Measurements from ENCODE around the gene MMAA.
"Not testable (repeated sequence)": the region's sequence is repeated elsewhere in the genome, so short reads cannot be mapped to it uniquely, and the experiment has no call there.

The MMAA gene

DNA sequence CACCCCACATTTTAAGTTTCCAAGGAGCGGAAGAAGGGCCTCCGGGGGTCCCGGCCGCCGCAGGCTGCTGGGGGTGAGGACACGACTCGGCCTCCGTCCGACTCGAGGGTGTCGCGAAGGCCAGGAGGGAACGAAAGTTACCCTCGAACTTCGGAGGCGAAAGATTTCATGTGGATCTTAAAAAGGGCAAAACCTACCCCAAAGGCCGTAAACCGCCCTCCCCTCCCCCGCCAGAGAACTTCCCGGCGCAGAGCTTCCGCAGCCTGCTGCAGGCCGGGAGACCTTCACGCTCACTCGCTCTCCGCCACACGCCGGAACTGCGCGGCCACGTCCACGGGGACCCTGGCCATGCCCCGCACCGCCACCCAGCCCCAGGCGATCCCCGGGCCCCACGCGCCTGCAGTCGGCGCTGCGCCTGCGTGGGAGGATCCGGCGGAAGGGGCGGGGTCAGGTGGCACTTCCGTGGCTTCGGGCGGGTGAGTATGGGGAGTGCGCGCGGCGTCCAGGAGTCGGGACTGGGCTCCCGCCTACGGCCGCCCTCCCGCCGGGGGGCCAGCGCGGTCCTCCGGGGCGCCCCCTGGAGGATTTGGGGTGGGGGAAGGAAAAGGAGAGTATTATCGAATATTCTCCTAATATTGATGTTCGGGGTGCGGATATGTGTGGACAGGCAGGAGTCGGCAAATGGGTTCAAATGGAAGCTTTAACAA, at the start of gene MMAA:
TSS of gene MMAA (plus strand) at position 454 of the 707 bp plus-strand sequence. CDS start 19,755 bp downstream, outside the sequence.
- in situ Hi-C loops (cut with HindIII; ENCODE audit: low sequenced_read_pairs), result loop anchor here (5.0 to 25.0 kb wide), 2 partner anchors 38 to 382 kb away; no protein-coding TSS in a partner anchor

DNA sequence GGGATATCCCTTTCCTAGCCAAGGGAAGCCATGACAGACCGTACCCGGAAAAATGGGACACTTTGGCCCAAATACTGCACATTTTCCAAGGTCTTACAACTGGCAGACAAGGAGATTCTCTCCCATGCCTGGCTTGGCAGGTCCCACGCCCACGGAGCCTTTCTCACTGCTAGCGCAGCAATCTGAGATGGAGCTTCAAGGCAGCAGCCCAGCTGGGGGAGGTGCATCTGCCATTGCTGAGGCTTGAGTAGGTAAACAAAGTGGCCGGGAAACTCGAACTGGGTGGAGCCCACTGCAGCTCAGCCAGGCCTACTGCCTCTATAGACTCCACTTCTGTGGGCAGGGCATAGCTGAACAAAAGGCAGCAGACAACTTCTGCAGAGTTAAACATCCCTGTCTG, 44.6 kb upstream of the MMAA start:
- in situ Hi-C loops (cut with HindIII; ENCODE audit: low sequenced_read_pairs), result not testable (repeated sequence)

DNA sequence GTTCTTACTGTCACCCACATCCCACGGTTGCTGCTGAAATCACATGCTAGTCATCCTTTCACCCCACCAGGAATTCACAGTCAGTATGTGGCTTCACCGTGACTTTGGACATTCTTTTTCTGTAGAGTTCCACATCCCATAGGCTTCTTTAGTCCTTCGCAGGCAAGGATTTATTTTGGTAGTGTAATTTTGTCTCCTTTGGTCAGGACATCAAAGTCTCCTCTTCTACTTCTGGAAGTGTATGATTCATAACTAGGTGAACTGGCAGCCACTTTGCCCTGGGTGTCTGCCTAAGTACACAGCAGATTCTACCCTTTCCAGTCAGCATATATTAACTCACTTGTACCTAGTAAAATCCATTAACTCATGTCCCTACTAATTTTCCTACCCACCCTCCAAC, 38.3 kb upstream of the MMAA start:
- in situ Hi-C loops (cut with HindIII; ENCODE audit: low sequenced_read_pairs), result no loop called here

- in situ Hi-C loops (cut with HindIII; ENCODE audit: low sequenced_read_pairs), result no loop called here
Observed at GRCh38 chr4:145583191-145584055, 35.8 kb upstream of the MMAA start.

GRCh38 chr4:145587088-145587754, 32.0 kb upstream of the MMAA start:
- in situ Hi-C loops (cut with HindIII; ENCODE audit: low sequenced_read_pairs), result no loop called here

GRCh38 chr4:145589381-145589780, 29.8 kb upstream of the MMAA start:
- in situ Hi-C loops (cut with HindIII; ENCODE audit: low sequenced_read_pairs), result not testable (repeated sequence)

DNA sequence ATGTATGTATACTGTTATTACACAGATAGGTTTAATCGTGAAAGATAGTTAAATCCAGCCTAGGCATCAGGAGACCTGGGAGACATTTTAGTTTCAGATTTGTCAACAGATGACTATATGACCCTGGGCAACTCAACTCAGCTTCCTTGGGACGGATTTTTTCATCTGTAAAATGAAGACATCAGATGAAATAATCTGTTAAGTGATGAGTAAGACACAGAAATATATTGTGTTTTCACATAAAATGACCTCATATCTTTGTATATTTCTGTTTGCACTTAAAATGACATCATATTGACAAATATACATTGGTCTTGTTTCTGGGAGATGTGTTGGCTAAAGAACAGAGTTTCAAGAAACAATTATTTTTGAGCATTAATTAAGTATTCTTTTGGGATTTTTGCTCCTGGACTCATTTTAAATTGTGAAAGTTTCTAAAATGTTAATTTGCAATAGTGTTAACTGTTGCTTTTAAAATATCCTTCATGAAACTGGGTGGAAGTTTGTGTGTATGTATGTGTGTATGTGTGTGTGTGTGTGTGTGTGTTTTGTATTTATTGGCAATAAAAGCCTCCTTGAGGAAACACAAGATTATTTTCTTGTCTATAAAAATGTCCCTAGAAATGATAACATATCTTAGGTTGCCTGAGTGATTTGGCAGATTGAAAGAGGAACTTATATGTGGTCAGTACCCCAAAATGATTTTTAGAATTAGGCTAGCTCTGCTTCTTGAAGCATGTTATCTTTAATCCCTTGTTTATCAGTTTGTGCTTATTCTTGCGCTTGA, 29.1 kb upstream of the MMAA start:
- in situ Hi-C loops (cut with HindIII; ENCODE audit: low sequenced_read_pairs), result no loop called here

- in situ Hi-C loops (cut with HindIII; ENCODE audit: low sequenced_read_pairs), result loop anchor here (25.0 kb wide), 1 partner anchor 365 kb away; no protein-coding TSS in a partner anchor
Observed at GRCh38 chr4:145602129-145602760, 16.9 kb upstream of the MMAA start.

GRCh38 chr4:145605941-145606340, 13.2 kb upstream of the MMAA start:
- in situ Hi-C loops (cut with HindIII; ENCODE audit: low sequenced_read_pairs), result loop anchor here (25.0 kb wide), 1 partner anchor 369 kb away; no protein-coding TSS in a partner anchor

- in situ Hi-C loops (cut with HindIII; ENCODE audit: low sequenced_read_pairs), result loop anchor here (25.0 kb wide), 1 partner anchor 372 kb away; no protein-coding TSS in a partner anchor
Observed at GRCh38 chr4:145609481-145610427, 9.4 kb upstream of the MMAA start.

DNA sequence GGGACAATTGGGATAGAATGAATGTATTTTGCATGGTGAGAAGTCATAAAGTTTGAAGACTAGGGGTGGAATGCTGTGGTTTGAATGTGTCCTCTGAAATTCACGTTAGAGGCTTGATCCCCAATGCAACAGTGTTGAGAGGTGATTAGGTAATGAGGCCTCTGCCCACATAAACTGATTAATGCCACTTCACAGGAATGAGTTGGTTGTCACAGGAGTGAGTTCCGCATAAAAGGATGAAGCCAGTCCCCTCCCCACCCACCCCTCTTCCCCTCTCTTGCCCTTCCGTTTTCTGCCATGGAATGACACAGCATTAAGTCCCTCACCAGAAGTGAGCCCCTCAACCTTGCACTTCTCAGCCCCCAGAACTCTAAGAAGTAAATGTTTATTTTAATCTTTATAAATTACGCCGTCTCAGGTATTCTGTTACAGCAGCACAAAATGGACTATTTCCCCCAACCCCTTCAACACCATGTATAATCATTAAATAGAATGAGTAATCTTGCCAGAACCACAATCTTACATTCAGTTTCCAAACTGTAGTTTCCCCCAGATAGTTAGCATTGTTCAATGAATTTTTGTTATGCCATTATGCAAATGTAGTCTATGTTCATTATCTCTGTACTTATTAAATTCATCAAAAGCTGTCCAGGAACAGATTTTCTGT, 5.5 kb upstream of the MMAA start:
- in situ Hi-C loops (cut with HindIII; ENCODE audit: low sequenced_read_pairs), result loop anchor here (25.0 kb wide), 1 partner anchor 376 kb away; no protein-coding TSS in a partner anchor

- in situ Hi-C loops (cut with HindIII; ENCODE audit: low sequenced_read_pairs), result loop anchor here (25.0 kb wide), 1 partner anchor 377 kb away; no protein-coding TSS in a partner anchor
Observed at GRCh38 chr4:145614233-145614610, 5.0 kb upstream of the MMAA start.

GRCh38 chr4:145618210-145618931, 814 bp upstream of the MMAA start:
- in situ Hi-C loops (cut with HindIII; ENCODE audit: low sequenced_read_pairs), result loop anchor here (5.0 to 25.0 kb wide), 2 partner anchors 39 to 381 kb away; no protein-coding TSS in a partner anchor

DNA sequence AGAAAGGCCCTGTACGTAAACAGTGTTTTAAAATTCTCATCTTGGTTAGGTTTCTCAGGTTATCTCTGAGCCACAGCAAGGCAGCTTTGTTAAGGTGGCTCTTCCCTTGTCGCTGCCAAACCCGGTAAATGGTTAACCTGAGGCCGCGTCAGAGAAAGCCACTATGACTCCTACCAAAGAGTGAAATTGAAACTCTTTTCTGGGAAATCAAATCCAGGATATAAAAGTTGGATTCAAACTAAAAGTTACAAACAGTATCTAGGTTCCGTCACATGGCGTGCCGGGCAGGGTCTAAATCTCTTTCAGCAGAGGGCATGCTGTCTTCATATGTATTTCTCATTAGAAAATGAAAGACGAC, 433 bp downstream of the MMAA start:
- in situ Hi-C loops (cut with HindIII; ENCODE audit: low sequenced_read_pairs), result loop anchor here (5.0 to 25.0 kb wide), 2 partner anchors 38 to 382 kb away; no protein-coding TSS in a partner anchor

DNA sequence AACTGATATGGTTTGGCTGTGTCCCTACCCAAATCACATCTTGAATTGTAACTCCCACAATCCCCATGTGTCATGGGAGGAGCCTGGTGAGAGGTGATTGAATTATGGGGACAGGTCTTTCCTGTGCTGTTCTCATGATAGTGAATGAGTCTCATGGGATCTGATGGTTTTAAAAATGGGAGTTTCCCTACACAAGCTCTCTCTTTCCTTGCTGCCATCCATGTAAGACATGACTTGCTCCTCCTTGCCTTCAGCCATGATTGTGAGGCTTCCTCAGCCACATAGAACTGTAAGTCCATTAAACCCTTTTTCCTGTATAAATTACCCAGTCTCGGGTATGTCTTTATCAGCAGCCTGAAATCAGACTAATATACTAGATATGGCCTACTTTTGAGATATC, 2.9 kb downstream of the MMAA start:
- in situ Hi-C loops (cut with HindIII; ENCODE audit: low sequenced_read_pairs), result loop anchor here (25.0 kb wide), 1 partner anchor 385 kb away; no protein-coding TSS in a partner anchor

DNA sequence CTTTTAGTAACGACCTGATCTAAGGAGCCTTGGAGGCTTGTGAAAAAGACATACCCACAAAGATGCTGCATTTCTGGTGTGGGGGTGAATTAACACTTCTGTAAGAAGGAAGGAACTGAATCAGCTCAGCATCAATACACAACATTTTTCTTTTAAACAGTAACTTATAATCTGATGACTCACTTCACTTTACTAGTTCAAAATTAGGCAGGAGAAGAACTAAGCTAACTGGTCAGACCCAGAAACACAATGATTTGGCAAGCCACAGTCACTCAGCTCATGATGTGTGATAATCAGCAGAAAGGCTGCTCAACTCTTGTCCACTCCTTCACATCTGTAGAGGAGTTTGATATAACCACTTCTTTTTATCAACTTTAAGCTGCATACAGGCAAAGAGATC, 4.6 kb downstream of the MMAA start:
- in situ Hi-C loops (cut with HindIII; ENCODE audit: low sequenced_read_pairs), result loop anchor here (25.0 kb wide), 1 partner anchor 387 kb away; no protein-coding TSS in a partner anchor
